Heart right ventricle (tissue), 16 donors: Measurements from ENCODE around the gene MAGI2. TPM values are rescaled to one million over a fixed set of nuclear protein-coding genes. Genes with fewer than 3 reads are reported as not detected.

Experiments used
- ATAC-seq, 8 donors: fragments of 200-7000 bp; cut with Tn5 transposase; one replicate each; pipeline ENCODE4 v1.9.1; 2020; ENCODE audit warnings: mild to moderate bottlenecking in 8 of 8, moderate library complexity in 8 of 8, moderate number of reproducible peaks in 1 of 8
- DNase-seq, 2 donors: peaks; one replicate each; pipeline ENCODE4 v3.0.0-alpha.2; 2020
- H3K27ac ChIP-seq, 10 donors: fragments of 200-600 bp; sonication (generic) in 2 of 10; one replicate each; pipeline versions ENCODE4 v1.5.0 to v1.8.0; 2020 to 2022; ENCODE audit warnings: mild to moderate bottlenecking in 3 of 10
- H3K27me3 ChIP-seq, 7 donors: fragments of 200-600 bp; one replicate each; pipeline ENCODE4 v1.8.0; 2021 to 2022; ENCODE audit warnings: mild to moderate bottlenecking in 2 of 7
- H3K36me3 ChIP-seq, 9 donors: fragments of 200-600 bp; sonication (generic) in 1 of 9; one replicate each; pipeline versions ENCODE4 v1.5.0 to v1.8.0; 2020 to 2022; ENCODE audit warnings: mild to moderate bottlenecking in 2 of 9
- H3K4me1 ChIP-seq, 9 donors: fragments of 200-600 bp; sonication (generic) in 1 of 9; one replicate each; pipeline versions ENCODE4 v1.5.0 to v1.8.0; 2020 to 2022; ENCODE audit warnings: mild to moderate bottlenecking in 4 of 9
- H3K4me3 ChIP-seq, 10 donors: fragments of 200-600 bp; sonication (generic) in 2 of 10; one replicate each; pipeline versions ENCODE4 v1.5.0 to v1.8.0; 2020 to 2022; ENCODE audit warnings: mild to moderate bottlenecking in 7 of 10, moderate library complexity in 2 of 10
- H3K9me3 ChIP-seq, 11 donors: fragments of 200-600 bp in 10 of 11; sonication (generic) in 2 of 11; one replicate each; pipeline versions ENCODE4 v1.5.0 to v1.8.0; 2013 to 2022; ENCODE audit warnings: mild to moderate bottlenecking in 2 of 11, control low read depth in 1 of 11, moderate library complexity in 1 of 11
- CTCF ChIP-seq, 9 donors: fragments of 200-600 bp; sonication (generic) in 2 of 9; IDR thresholded peaks; one replicate each; pipeline versions ENCODE4 v1.5.0 to v1.8.0; 2021 to 2022; ENCODE audit warnings: antibody characterized with exemption in 9 of 9, mild to moderate bottlenecking in 5 of 9, moderate library complexity in 1 of 9
- WGBS, 2 donors: extraction: QIAGEN DNeasy Blood & Tissue Kit; methylation state at CpG; one replicate each; pipeline ENCODE4 v1.1.7; 2013; ENCODE audit warnings: inconsistent platforms in 1 of 2; 5-methylcytosine and 5-hydroxymethylcytosine counted together
- intact Hi-C, 10 donors: fragments of 100-400 bp; cut with DNase I; formaldehyde crosslinking; loops; one replicate each; pipeline versions ENCODE4 v1.11.1 to v1.14.2; 2022
- polyA plus RNA-seq, 2 donors: library from polyadenylated mRNA; stranded (reverse); fragments of 200-250 nt; gene quantifications; one replicate each; pipeline ENCODE4 v1.2.3, GENCODE V29; 2013
- total RNA-seq, 10 donors: library from RNA; stranded (reverse); fragmentation: NEBNext Ultra II Directional in 3 of 10; extraction: Animal tissue kit (Norgen Biotek cat#: 25700) in 3 of 10; gene quantifications; one replicate each; pipeline versions ENCODE4 v1.2.1 to v1.2.4, GENCODE V29; 2021 to 2023
- donor health status: Arrhythmogenic right ventricular cardiomyopathy.
- donor health status: ischemic (EF 13 %, LVEDD 7.1; RV severe dilation, severe dysfunction).
- donor health status: healthy with polysubstance abuse.
- donor health status: DM: no; HTN: yes; CAD: no.
- donor health status: DM: no; HTN: no; CAD: no.
- donor health status: ischemic (EF 25% LVEDD 6.9; RV normal size, moderate dysfunction).
- donor health status: ischemic (EF 25% LVEDD 5.7; RV mildly dilated, moderate dysfunction).
- donor health status: healthy.
- donor health status: DM: yes; HTN: yes; CAD: no.
- donor health status: Ischemic cardiomyopathy.
- donor health status: ischemic (EF 35%, LVEDD 5.7; RV mildly dilated, moderate dysfunction).
- donor health status: nonischemic (EF 11% LVEDD 7.7; RV severe dilation, severe dysfunction).
- donor health status: DM: yes; HTN: yes; CAD: no.
- donor health status: PGD.
- donor health status: ischemic (EF 29% LVEDD 5.4; RV normal size, mild dysfunction).
- donor health status: nonischemic (EF 23%, LVEDD 6.1; RV moderate dilation, normal function).

MAGI2 gene
- total and polyA plus RNA-seq, 12 donors = 0.83 to 6.0 (median 4.1) TPM

GRCh38 chr7:78900806-78901205 is 552.7 kb downstream of the MAGI2 start:
- ATAC-seq = no peak
- WGBS, 2 donors = 84 to 86% methylated on average over 2 of the region's 2 CpGs
- Histone ChIP-seq H3K36me3 (no peaks in the 10 kb centered on the region), H3K4me3 (no peak overlapping the region), H3K4me1 (no peaks in the 10 kb centered on the region), H3K9me3 (peaks cover 0 to 13% (median 0%) of the 10 kb centered on the region in 11 donors), H3K27me3 (no peaks in the 10 kb centered on the region), H3K27ac (no peak overlapping the region)
- no peak for TF ChIP-seq CTCF (IDR thresholded peaks at IDR 0.05)
- DNase-seq = no peak
- intact Hi-C loops = no loop called here

GRCh38 chr7:78895393-78895792 is 558.1 kb downstream of the MAGI2 start:
- TF ChIP-seq CTCF (IDR thresholded peaks at IDR 0.05) = no peak
- Histone ChIP-seq H3K9me3 (peaks cover 0 to 21% (median 0%) of the 10 kb centered on the region in 11 donors), H3K36me3 (no peaks in the 10 kb centered on the region), H3K4me1 (no peaks in the 10 kb centered on the region), H3K4me3 (no peak overlapping the region), H3K27ac (no peak overlapping the region), H3K27me3 (no peaks in the 10 kb centered on the region)
- intact Hi-C loops = no loop called here
- ATAC-seq (no peak), DNase-seq (no peak)
- WGBS, 2 donors = 44 to 45% methylated on average over 3 of the region's 3 CpGs

- no peaks in the 10 kb centered on the region for H3K36me3 ChIP-seq
- no peak for DNase-seq
- H3K4me1 ChIP-seq = no peaks in the 10 kb centered on the region
- peaks cover 0 to 71% (median 21%) of the 10 kb centered on the region in 11 donors for H3K9me3 ChIP-seq
- 83 to 84% methylated on average over 1 of the region's 1 CpG for WGBS, 2 donors
- TF ChIP-seq CTCF (IDR thresholded peaks at IDR 0.05) = no peak
- no peak overlapping the region for H3K4me3 ChIP-seq
- ATAC-seq = no peak
- intact Hi-C loops = no loop called here
- no peaks in the 10 kb centered on the region for H3K27me3 ChIP-seq
- H3K27ac ChIP-seq = no peak overlapping the region
Observed at GRCh38 chr7:78879206-78879605, 574.3 kb downstream of the MAGI2 start.

- no peak for TF ChIP-seq CTCF (IDR thresholded peaks at IDR 0.05)
- no peak overlapping the region for H3K27ac ChIP-seq
- no peak overlapping the region for H3K4me3 ChIP-seq
- WGBS, 2 donors = 69 to 71% methylated on average over 5 of the region's 5 CpGs
- no peak for DNase-seq
- H3K36me3 ChIP-seq = no peaks in the 10 kb centered on the region
- ATAC-seq = no peak
- H3K4me1 ChIP-seq = no peaks in the 10 kb centered on the region
- intact Hi-C loops = no loop called here
- H3K27me3 ChIP-seq = no peaks in the 10 kb centered on the region
- H3K9me3 ChIP-seq = peaks cover 0 to 36% (median 0%) of the 10 kb centered on the region in 11 donors
Observed at GRCh38 chr7:78873117-78873516, 580.4 kb downstream of the MAGI2 start.
